Loucy (cell line): ENCODE results near the gene DSCAML1.

Experiments used
- CTCF ChIP-seq: fragments of 200-600 bp; sonication (generic); conservative IDR thresholded peaks from 2 replicates; pipeline ENCODE4 v1.5.1; 2014; ENCODE audit warnings: mild to moderate bottlenecking, antibody characterized with exemption, low read length
- EZH2phosphoT487 ChIP-seq: fragments of 200-600 bp; IDR thresholded peaks from 2 replicates; pipeline ENCODE4 v1.6.1; 2018; ENCODE audit warnings: antibody characterized with exemption, mild to moderate bottlenecking, moderate library complexity, borderline replicate concordance

GRCh38 chr11:117524468-117525183 lies 272.4 kb downstream of the DSCAML1 start:
- TF ChIP-seq CTCF (no peak), EZH2phosphoT487 (no peak)
